Gastrocnemius medialis (tissue), 4 donors: ENCODE results near the gene SMC1A. TPM values are rescaled to one million over a fixed set of nuclear protein-coding genes. Genes with fewer than 3 reads are reported as not detected.
"Not testable (repeated sequence)": the region's sequence is repeated elsewhere in the genome, so short reads cannot be mapped to it uniquely, and the experiment has no call there.

Source experiments
- ATAC-seq, 2 donors: fragments of 150-250 bp; one replicate each; pipeline ENCODE4 v1.9.1; 2016
- DNase-seq, 2 donors: peaks; one replicate each; pipeline ENCODE4 v3.0.0-alpha.2; 2019
- H3K27ac ChIP-seq, 4 donors: fragments of 200-600 bp; sonication (generic); 1 replicate in 1 of 4; 2 replicates in 3 of 4; pipeline ENCODE4 v1.5.1; 2016 to 2018; ENCODE audit warnings: mild to moderate bottlenecking in 2 of 4, moderate library complexity in 1 of 4
- H3K27me3 ChIP-seq, 3 donors: fragments of 200-600 bp; sonication (generic) in 2 of 3; 1 replicate in 1 of 3; 2 replicates in 2 of 3; pipeline versions ENCODE4 v1.5.1 to v1.6.0; 2016 to 2019; ENCODE audit warnings: mild to moderate bottlenecking in 1 of 3, moderate library complexity in 1 of 3
- H3K36me3 ChIP-seq, 2 donors: fragments of 200-600 bp; sonication (generic) in 1 of 2; one replicate each; pipeline ENCODE4 v1.5.1; 2017 to 2018
- H3K4me1 ChIP-seq, 2 donors: fragments of 200-600 bp; sonication (generic) in 1 of 2; one replicate each; pipeline ENCODE4 v1.5.1; 2016 to 2017; ENCODE audit warnings: mild to moderate bottlenecking in 2 of 2
- H3K4me3 ChIP-seq, 4 donors: fragments of 200-600 bp; sonication (generic) in 3 of 4; 1 replicate in 1 of 4; 2 replicates in 3 of 4; pipeline ENCODE4 v1.5.1; 2016 to 2019; ENCODE audit warnings: mild to moderate bottlenecking in 2 of 4
- H3K9me3 ChIP-seq, 3 donors: fragments of 200-600 bp; sonication (generic) in 2 of 3; 1 replicate in 1 of 3; 2 replicates in 2 of 3; pipeline ENCODE4 v1.5.1; 2016 to 2019
- POLR2A ChIP-seq, 2 donors: fragments of 450-650 bp; IDR thresholded peaks; one replicate each; pipeline ENCODE4 v1.6.1; 2017; ENCODE audit warnings: antibody characterized with exemption in 2 of 2, mild to moderate bottlenecking in 2 of 2, moderate library complexity in 2 of 2
- in situ Hi-C, 4 donors: fragments of 200-750 bp; cut with MboI; loops; one replicate each; pipeline versions ENCODE4 v1.15.0 to v1.8.0; 2017; ENCODE audit warnings: low sequenced_read_pairs in 4 of 4
- intact Hi-C: fragments of 100-400 bp; cut with DNase I; formaldehyde crosslinking; loops from one replicate; pipeline ENCODE4 v1.15.1; 2023; ENCODE audit warnings: low total_unique reads
- total RNA-seq, 4 donors: library from RNA; depleted of rRNA; stranded (reverse); fragments of >200 nt; gene quantifications; one replicate each; pipeline versions ENCODE4 v1.1.0 to v1.2.3, GENCODE V29; 2016
- TF ChIP-seq, protein P1 (sequence below), 5 experiments: fragments of 450-650 bp in 3 of 5; fragments of 200-600 bp in 2 of 5; sonication (generic) in 2 of 5; IDR thresholded peaks in 4 of 5; conservative IDR thresholded peaks in 1 of 5; 1 replicate in 4 of 5; 2 replicates in 1 of 5; pipeline ENCODE4 v1.5.1; 2016 to 2019; ENCODE audit warnings: antibody characterized with exemption in 5 of 5, mild to moderate bottlenecking in 3 of 5, moderate library complexity in 3 of 5

The SMC1A gene
- total RNA-seq, 4 donors from 2014 or later: 12.9 to 23.5 (median 17.1) TPM

DNA sequence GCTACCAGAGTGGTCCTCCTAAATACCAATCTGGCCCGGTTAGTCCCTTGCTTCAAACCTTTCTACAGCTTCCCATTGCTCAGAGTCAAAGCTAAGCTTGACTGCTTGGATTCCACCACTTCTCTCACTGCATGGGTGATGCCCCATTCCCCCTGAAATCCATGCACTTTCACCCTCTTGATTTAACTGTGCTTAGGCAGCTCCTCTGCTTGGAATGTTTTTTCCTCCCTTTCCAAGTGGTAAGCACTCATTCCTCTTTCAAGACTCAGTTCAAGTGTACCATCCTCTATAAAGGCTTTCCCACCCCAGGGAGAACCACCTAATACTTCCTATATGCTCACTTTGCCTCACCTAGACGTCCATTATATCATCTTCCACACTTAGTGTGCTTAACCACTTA, 49.1 kb downstream of the SMC1A start:
- no peaks in the 10 kb centered on the region for H3K27me3 ChIP-seq
- H3K36me3 ChIP-seq: peaks cover 0 to 12% of the 10 kb centered on the region in 2 donors
- H3K27ac ChIP-seq: no peak overlapping the region
- intact Hi-C loops: no loop called here
- no peak overlapping the region for H3K4me3 ChIP-seq
- ATAC-seq (no peak), DNase-seq (no peak)
- in situ Hi-C loops: no loop called here
- no peaks in the 10 kb centered on the region for H3K4me1 ChIP-seq
- peaks cover 0 to 2% (median 0%) of the 10 kb centered on the region in 3 donors for H3K9me3 ChIP-seq
- TF ChIP-seq POLR2A (IDR thresholded peaks at IDR 0.05): no peak
- TF ChIP-seq, protein P1, sequence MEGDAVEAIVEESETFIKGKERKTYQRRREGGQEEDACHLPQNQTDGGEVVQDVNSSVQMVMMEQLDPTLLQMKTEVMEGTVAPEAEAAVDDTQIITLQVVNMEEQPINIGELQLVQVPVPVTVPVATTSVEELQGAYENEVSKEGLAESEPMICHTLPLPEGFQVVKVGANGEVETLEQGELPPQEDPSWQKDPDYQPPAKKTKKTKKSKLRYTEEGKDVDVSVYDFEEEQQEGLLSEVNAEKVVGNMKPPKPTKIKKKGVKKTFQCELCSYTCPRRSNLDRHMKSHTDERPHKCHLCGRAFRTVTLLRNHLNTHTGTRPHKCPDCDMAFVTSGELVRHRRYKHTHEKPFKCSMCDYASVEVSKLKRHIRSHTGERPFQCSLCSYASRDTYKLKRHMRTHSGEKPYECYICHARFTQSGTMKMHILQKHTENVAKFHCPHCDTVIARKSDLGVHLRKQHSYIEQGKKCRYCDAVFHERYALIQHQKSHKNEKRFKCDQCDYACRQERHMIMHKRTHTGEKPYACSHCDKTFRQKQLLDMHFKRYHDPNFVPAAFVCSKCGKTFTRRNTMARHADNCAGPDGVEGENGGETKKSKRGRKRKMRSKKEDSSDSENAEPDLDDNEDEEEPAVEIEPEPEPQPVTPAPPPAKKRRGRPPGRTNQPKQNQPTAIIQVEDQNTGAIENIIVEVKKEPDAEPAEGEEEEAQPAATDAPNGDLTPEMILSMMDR (IDR thresholded peaks at IDR 0.05 in 4 of 5, conservative IDR thresholded peaks at IDR 0.05 in 1 of 5): no peak

DNA sequence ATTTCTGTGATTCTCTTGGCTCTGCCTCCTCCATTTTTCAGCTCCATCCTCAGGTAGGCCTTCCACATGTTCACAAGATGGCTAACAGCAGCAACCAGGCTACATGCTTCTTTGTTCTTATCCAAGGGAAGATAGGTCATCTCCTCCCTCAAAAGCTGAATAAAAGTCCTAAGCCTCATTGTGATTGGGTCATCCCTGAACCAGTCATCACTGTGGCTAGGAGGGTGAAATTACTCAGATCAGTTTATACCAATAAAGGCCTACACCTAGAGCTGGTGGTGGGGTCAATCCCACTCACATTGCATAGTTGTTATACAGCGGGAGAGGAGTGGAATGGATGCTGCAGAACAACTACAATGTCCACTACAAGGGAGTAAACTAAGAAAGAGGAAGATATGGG, 56.0 kb downstream of the SMC1A start:
- H3K27me3 ChIP-seq, H3K4me3 ChIP-seq, H3K36me3 ChIP-seq, in situ Hi-C loops, ATAC-seq, H3K9me3 ChIP-seq, intact Hi-C loops, DNase-seq, H3K27ac ChIP-seq, H3K4me1 ChIP-seq: not testable (repeated sequence)

DNA sequence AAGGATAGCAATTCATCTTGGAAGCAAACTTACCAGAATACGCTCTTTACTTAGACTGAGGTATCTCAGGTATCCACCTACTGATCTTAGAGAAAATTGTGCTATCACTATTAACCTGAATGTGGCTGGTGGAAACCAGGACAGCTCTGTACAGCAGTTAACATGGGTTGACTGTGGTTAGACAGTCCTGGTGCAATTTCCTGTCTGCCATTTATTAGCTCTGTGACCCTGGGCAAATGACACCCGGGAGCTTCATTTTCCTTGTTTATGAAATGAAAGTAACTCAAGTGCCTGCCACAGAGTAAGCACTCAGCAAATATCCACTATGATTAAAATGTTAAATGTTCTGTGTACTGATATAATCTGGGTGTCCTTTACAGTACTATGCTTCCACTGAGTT, 60.0 kb downstream of the SMC1A start:
- Histone ChIP-seq H3K36me3 (no peaks in the 10 kb centered on the region), H3K27me3 (no peaks in the 10 kb centered on the region), H3K4me1 (no peaks in the 10 kb centered on the region), H3K9me3 (no peaks in the 10 kb centered on the region), H3K27ac (no peak overlapping the region), H3K4me3 (no peak overlapping the region)
- intact Hi-C loops (no loop called here), in situ Hi-C loops (no loop called here)
- no peak for DNase-seq
- TF ChIP-seq, protein P1 (IDR thresholded peaks at IDR 0.05 in 4 of 5, conservative IDR thresholded peaks at IDR 0.05 in 1 of 5): no peak
- no peak for TF ChIP-seq POLR2A (IDR thresholded peaks at IDR 0.05)
- ATAC-seq: no peak

DNA sequence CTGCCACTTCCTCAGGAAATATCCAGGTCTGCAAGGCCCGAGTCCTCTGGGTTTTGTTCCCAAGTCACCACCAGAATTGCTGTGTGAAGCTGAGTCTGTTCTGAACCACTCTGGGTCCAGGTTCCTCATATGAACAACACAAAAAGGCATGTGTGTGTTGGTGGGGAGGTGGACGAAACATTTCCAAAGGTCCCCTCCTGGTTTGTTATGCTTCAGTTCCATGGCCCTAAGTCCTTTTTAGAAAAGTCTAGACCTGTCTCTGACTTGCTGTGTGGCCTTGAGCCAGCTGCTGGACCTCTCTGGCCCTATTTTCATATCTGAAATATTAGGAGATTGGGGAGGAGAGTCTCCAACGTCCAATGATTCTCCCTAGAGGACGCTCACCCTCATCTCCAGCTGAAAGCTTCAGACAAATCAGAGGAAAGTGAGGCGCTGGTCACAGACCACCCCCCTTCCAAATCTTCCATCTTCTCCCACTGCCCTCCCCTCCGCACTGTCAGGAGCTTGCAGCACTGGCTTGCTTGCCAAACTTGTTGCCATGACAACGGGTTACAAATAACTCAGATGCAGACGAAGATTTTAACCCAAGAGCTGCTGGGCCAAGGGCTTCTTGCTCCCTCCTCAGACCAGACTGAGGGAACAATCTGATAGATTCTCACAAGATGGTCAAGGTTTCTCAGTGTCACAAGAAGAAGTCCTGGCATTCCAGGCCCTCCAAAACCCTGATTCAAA, 64.5 kb downstream of the SMC1A start:
- intact Hi-C loops (no loop called here), in situ Hi-C loops (no loop called here)
- no peak for ATAC-seq

DNA sequence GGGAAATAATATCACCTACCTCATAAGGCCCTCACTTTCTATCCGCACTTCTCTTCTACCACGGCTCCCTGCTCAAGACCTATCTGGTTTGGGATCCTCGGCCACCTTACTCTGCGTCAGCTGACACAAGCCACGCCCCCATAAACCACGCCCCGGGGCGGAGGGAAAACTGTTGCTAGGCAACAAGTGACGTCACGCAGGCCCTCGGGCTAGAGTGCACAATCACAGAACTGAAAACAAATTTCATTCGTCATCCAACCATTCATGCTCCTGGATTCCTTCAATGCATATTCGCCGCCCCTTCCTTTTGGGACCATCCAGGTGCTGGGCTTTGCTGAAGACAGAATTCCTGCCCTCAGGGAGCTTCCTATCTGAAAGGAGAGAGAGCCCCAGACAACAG, 66.3 kb downstream of the SMC1A start:
- peaks cover 0 to 10% (median 0%) of the 10 kb centered on the region in 3 donors for H3K27me3 ChIP-seq
- no peak overlapping the region for H3K27ac ChIP-seq
- H3K36me3 ChIP-seq: no peaks in the 10 kb centered on the region
- in situ Hi-C loops (no loop called here), intact Hi-C loops (no loop called here)
- no peak overlapping the region for H3K4me3 ChIP-seq
- TF ChIP-seq POLR2A (IDR thresholded peaks at IDR 0.05): no peak
- TF ChIP-seq, protein P1 (IDR thresholded peaks at IDR 0.05 in 4 of 5, conservative IDR thresholded peaks at IDR 0.05 in 1 of 5): no peak
- H3K9me3 ChIP-seq: no peaks in the 10 kb centered on the region
- no peaks in the 10 kb centered on the region for H3K4me1 ChIP-seq
- no peak for ATAC-seq
- DNase-seq: no peak

More for the DNA sequence above, 64.5 kb downstream of the SMC1A start:
- TF ChIP-seq, protein P1 (IDR thresholded peaks at IDR 0.05 in 4 of 5, conservative IDR thresholded peaks at IDR 0.05 in 1 of 5): no peak
- no peak for TF ChIP-seq POLR2A (IDR thresholded peaks at IDR 0.05)
- Histone ChIP-seq H3K27ac (no peak overlapping the region), H3K36me3 (no peaks in the 10 kb centered on the region), H3K4me1 (no peaks in the 10 kb centered on the region), H3K4me3 (no peak overlapping the region), H3K9me3 (no peaks in the 10 kb centered on the region), H3K27me3 (peaks cover 0 to 7% (median 0%) of the 10 kb centered on the region in 3 donors)
- no peak for DNase-seq
